K562 (cell line): ENCODE data around the gene FRMPD2.

ENCODE experiments used
- CEBPG ChIP-seq, 3 experiments: fragments of 200-800 bp in 1 of 3; sonication (Bioruptor generic) in 1 of 3; sonication (generic) in 1 of 3; formaldehyde crosslinking in 1 of 3; IDR thresholded peaks in 2 of 3; conservative IDR thresholded peaks in 1 of 3; 2 replicates each; pipeline versions ENCODE4 v1.6.1 to v1.8.0; 2016 to 2022; ENCODE audit warnings: missing compliant biosample characterization in 2 of 3, missing genetic modification characterization in 2 of 3, mild to moderate bottlenecking in 1 of 3, missing genetic modification reagents in 1 of 3
- FOXM1 ChIP-seq, 2 experiments: fragments of 450-650 bp in 1 of 2; sonication (generic) in 1 of 2; formaldehyde crosslinking in 1 of 2; IDR thresholded peaks; 2 replicates each; pipeline versions ENCODE4 v1.6.1 to v1.9.0; 2017 to 2022; ENCODE audit warnings: low read depth in 2 of 2, mild to moderate bottlenecking in 2 of 2, missing genetic modification reagents in 1 of 2, moderate library complexity in 1 of 2
- TF ChIP-seq, protein P1 (sequence below), 3 experiments: IDR thresholded peaks in 2 of 3; conservative IDR thresholded peaks in 1 of 3; 2 replicates each; pipeline ENCODE4 v1.5.1; 2011 to 2012; ENCODE audit warnings: low read length in 3 of 3, mild to moderate bottlenecking in 3 of 3, control low read depth in 2 of 3, improper control_type of control experiment in 1 of 3, inconsistent platforms in 1 of 3, low read depth in 1 of 3, mixed read lengths in 1 of 3, moderate library complexity in 1 of 3; ENCODE audit not compliant: insufficient read depth in 2 of 3
- TF ChIP-seq, protein P2 (sequence below), 2 experiments: fragments of 450-650 bp; conservative IDR thresholded peaks; 2 replicates each; pipeline ENCODE4 v1.6.1; 2017; ENCODE audit warnings: mild to moderate bottlenecking in 2 of 2, moderate library complexity in 2 of 2

DNA sequence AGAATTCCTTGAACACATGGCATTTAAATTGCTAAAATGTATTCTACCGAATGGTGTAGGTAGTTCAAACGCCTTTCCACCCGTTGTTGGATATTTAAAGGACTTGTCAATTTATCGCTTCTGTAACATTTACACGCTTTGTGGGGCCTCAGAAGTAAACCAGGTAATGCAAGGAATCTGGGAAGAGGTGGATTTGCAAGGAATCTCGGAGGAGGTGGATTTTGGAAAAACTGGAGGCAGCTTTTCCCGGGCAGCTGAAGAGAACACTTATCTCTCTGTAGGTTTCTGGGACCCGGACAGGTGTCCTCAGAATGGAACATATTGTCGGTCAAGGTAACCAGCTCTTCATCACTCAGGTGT lies 31.4 kb upstream of the FRMPD2 start:
- TF ChIP-seq, protein P1, sequence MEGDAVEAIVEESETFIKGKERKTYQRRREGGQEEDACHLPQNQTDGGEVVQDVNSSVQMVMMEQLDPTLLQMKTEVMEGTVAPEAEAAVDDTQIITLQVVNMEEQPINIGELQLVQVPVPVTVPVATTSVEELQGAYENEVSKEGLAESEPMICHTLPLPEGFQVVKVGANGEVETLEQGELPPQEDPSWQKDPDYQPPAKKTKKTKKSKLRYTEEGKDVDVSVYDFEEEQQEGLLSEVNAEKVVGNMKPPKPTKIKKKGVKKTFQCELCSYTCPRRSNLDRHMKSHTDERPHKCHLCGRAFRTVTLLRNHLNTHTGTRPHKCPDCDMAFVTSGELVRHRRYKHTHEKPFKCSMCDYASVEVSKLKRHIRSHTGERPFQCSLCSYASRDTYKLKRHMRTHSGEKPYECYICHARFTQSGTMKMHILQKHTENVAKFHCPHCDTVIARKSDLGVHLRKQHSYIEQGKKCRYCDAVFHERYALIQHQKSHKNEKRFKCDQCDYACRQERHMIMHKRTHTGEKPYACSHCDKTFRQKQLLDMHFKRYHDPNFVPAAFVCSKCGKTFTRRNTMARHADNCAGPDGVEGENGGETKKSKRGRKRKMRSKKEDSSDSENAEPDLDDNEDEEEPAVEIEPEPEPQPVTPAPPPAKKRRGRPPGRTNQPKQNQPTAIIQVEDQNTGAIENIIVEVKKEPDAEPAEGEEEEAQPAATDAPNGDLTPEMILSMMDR (IDR thresholded peaks at IDR 0.05 in 2 of 3, conservative IDR thresholded peaks at IDR 0.05 in 1 of 3; ENCODE audit: insufficient read depth in 2 of 3, low read depth in 1 of 3, low read length in 3 of 3): no peak
- TF ChIP-seq, protein P2, sequence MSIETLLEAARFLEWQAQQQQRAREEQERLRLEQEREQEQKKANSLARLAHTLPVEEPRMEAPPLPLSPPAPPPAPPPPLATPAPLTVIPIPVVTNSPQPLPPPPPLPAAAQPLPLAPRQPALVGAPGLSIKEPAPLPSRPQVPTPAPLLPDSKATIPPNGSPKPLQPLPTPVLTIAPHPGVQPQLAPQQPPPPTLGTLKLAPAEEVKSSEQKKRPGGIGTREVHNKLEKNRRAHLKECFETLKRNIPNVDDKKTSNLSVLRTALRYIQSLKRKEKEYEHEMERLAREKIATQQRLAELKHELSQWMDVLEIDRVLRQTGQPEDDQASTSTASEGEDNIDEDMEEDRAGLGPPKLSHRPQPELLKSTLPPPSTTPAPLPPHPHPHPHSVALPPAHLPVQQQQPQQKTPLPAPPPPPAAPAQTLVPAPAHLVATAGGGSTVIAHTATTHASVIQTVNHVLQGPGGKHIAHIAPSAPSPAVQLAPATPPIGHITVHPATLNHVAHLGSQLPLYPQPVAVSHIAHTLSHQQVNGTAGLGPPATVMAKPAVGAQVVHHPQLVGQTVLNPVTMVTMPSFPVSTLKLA (conservative IDR thresholded peaks at IDR 0.05): no peak
- TF ChIP-seq CEBPG (CRISPR knock-in tag; IDR thresholded peaks at IDR 0.05): no peak
- TF ChIP-seq CEBPG (tag; conservative IDR thresholded peaks at IDR 0.05 in 1 of 2, IDR thresholded peaks at IDR 0.05 in 1 of 2): no peak
- TF ChIP-seq FOXM1 (IDR thresholded peaks at IDR 0.05; ENCODE audit: low read depth): no peak
- no peak for TF ChIP-seq FOXM1 (CRISPR knock-in tag; IDR thresholded peaks at IDR 0.05; ENCODE audit: low read depth)
